ENCODE measurements around the gene RANBP3. TPM values are rescaled to one million over a fixed set of nuclear protein-coding genes. Genes with fewer than 3 reads are reported as not detected.
A peak's percentile ranks its signal among the peaks of the same experiment; 100 is the strongest.

RANBP3 gene
- total and polyA plus RNA-seq, 12 donors = 55.0 to 179 (median 81.1) TPM

DNA sequence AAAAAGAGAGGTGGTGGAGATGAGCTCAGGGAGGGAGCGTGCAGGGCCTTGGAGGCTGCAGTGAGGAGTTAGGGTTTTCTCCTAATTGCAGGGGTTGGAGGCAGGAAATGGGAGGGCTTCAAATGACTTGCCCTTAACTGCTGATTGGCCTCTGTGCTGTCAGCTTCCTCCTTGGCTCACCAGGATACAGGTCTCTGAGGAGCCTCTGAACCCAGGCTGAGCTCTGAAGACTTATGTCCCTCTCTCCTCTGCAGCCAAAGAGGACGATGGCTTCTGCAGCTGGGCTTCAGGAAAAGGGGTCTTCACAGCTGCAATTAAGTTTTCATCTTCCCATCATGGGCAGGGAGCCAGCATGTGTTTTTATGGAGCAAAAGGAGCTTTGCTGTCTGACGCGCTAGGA, 6.7 kb upstream of the RANBP3 start:
- Histone ChIP-seq H3K27ac (peak overlapping the region in 2 of 5 donors; percentile 78 to 83), H3K4me3 (no peak overlapping the region), H3K4me1 (replicated peaks in 1 of 2) (peaks cover 0 to 10% of the 10 kb centered on the region in 2 donors), H3K36me3 (replicated peaks in 1 of 2) (no peaks in the 10 kb centered on the region), H3K27me3 (no peaks in the 10 kb centered on the region), H3K9me3 (replicated peaks in 1 of 3) (no peaks in the 10 kb centered on the region)
- TF ChIP-seq, protein P1, sequence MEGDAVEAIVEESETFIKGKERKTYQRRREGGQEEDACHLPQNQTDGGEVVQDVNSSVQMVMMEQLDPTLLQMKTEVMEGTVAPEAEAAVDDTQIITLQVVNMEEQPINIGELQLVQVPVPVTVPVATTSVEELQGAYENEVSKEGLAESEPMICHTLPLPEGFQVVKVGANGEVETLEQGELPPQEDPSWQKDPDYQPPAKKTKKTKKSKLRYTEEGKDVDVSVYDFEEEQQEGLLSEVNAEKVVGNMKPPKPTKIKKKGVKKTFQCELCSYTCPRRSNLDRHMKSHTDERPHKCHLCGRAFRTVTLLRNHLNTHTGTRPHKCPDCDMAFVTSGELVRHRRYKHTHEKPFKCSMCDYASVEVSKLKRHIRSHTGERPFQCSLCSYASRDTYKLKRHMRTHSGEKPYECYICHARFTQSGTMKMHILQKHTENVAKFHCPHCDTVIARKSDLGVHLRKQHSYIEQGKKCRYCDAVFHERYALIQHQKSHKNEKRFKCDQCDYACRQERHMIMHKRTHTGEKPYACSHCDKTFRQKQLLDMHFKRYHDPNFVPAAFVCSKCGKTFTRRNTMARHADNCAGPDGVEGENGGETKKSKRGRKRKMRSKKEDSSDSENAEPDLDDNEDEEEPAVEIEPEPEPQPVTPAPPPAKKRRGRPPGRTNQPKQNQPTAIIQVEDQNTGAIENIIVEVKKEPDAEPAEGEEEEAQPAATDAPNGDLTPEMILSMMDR (IDR thresholded peaks at IDR 0.05) = no peak
- no peak for TF ChIP-seq POLR2A (IDR thresholded peaks at IDR 0.05)
- DNase-seq = no peak
- 69 to 81% (median 78%) methylated on average over 4 of the region's 4 CpGs for WGBS, 4 donors
- intact Hi-C loops (cut with DNase I) = no loop called here

DNA sequence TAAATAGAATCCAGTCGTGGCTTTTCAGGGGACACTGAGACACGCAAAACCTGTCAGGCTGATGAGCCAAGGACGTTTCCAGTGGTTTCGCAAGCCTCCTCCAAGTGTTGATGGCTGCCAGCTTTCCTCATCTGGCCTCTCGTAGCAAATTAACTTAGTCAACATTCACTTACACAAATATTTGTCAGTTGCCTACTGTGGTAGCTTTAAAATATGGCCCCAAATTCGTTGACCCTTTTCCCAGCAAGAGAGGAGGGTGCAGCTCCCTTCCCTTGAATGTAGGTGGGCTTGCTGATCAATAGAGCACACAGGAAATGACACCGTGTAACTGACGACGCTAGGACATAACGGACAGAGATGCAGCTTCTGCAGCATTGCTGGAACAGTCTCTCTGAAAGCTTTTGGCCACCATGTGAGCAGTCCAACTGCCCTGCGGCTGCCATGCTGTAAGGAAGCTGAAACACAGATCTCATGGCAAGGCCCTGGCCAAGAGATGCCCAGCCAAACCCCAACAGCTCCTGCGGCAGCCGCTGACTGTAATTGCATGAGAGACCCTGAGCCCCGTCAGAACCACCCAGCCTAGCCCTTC, 5.5 kb upstream of the RANBP3 start:
- TF ChIP-seq, protein P1 (IDR thresholded peaks at IDR 0.05) = no peak
- TF ChIP-seq POLR2A (IDR thresholded peaks at IDR 0.05) = no peak
- H3K27me3 ChIP-seq = no peaks in the 10 kb centered on the region
- intact Hi-C loops (cut with DNase I) = no loop called here
- no peaks in the 10 kb centered on the region for H3K36me3 ChIP-seq (replicated peaks in 1 of 2)
- WGBS, 4 donors = 56 to 67% (median 62%) methylated on average over 12 to 14 of the region's 14 CpGs
- DNase-seq = peak in 1 of 7 donors; percentile 51
- H3K9me3 ChIP-seq (replicated peaks in 1 of 3) = no peaks in the 10 kb centered on the region
- H3K27ac ChIP-seq = no peak overlapping the region
- H3K4me1 ChIP-seq (replicated peaks in 1 of 2) = peaks cover 0 to 16% of the 10 kb centered on the region in 2 donors
- no peak overlapping the region for H3K4me3 ChIP-seq

DNA sequence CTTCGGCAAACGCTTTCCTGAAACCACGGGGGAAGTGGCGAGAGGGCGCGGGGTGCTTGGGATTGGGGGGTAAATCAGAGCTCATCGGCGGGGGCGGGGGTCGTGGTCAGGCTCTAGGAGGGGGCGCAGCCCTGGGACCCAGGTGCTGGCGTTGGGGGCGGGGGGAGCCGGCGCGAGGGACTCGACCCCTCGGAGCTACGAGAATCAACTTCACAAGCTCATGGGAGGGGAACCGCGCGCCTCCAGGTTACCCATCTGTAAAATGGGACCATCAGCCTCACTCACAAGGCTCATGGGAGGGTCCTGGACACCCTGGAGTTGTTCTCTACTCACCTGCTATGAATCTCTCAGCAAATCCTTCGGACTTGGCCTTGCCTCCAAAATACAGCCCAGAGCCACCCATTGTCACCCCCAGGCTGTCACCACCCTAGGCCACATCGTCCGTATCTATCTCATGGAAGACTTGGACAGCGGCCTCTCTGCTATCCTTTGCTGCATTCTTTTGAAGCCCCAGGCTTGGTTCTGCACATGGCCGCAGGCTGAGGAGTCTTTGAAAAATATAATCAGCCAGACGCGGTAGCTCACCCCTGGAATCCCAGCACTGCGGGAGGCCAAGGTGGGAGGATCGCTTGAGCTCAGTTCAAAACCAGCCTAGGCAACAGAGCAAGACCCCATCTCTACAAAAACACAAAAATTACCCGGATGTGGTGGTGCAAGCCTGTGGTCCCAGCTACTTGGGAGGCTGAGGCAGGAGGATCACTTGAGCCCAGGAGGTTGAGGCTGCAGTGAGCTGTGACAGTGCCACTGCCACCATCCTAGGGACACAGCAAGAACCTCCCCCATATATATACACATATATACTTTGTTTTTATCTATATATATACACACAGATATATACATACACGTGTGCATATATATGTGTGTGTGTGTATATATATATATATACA, 939 bp upstream of the RANBP3 start:
- Histone ChIP-seq H3K4me3 (peak overlapping the region in 3 of 4 donors; percentile 19 to 97 (median 73)), H3K27ac (peak overlapping the region in 4 of 5 donors; percentile 77 to 91 (median 84)), H3K36me3 (replicated peaks in 1 of 2) (peaks cover 0 to under 1% of the 10 kb centered on the region in 2 donors), H3K9me3 (replicated peaks in 1 of 3) (no peaks in the 10 kb centered on the region), H3K4me1 (replicated peaks in 1 of 2) (peaks cover 10 to 39% of the 10 kb centered on the region in 2 donors), H3K27me3 (no peaks in the 10 kb centered on the region)
- intact Hi-C loops (cut with DNase I) = no loop called here
- peak in 1 of 7 donors; percentile 65 for DNase-seq
- 43 to 79% (median 55%) methylated on average over 13 to 33 of the region's 33 CpGs for WGBS, 4 donors
- TF ChIP-seq, protein P1 (IDR thresholded peaks at IDR 0.05) = no peak
- no peak for TF ChIP-seq POLR2A (IDR thresholded peaks at IDR 0.05)

DNA sequence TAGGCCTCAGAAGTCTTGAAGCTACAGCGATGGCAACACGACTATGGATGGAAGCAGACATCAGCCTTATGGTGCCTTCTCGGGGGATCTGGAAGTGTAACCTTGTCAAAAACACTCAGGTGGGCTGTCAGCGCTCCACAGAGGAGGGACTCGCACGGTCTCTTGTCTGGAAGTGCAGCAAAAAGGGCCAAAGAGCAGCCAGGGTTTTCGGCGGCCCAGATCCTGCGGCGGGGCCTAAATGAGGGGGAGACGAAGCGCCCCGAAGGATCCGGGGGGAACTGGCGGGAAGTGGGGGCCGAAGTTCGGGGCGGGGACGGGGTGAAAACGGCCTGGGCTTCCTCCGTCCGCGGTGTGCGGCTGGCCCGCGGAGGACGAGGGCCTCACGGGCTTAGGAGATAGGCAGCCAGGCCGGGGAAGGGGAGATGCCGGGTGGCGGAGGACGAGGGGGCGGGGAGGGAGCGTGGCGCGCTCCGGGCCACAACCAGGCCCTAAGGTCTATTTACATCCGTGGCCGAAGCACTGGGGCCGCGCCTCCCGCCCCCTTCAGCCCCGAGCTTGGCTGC, 637 bp downstream of the RANBP3 start:
- WGBS, 4 donors = 0 to 1% (median 0%) methylated on average over 10 to 43 of the region's 43 CpGs
- no peak for TF ChIP-seq POLR2A (IDR thresholded peaks at IDR 0.05)
- TF ChIP-seq, protein P1 (IDR thresholded peaks at IDR 0.05) = no peak
- no peaks in the 10 kb centered on the region for H3K27me3 ChIP-seq
- DNase-seq = peak in 1 of 7 donors; percentile 52
- peak overlapping the region; percentile 49 to 97 (median 74) for H3K4me3 ChIP-seq
- H3K36me3 ChIP-seq (replicated peaks in 1 of 2) = peaks cover 0 to 7% of the 10 kb centered on the region in 2 donors
- H3K4me1 ChIP-seq (replicated peaks in 1 of 2) = peaks cover 10 to 43% of the 10 kb centered on the region in 2 donors
- intact Hi-C loops (cut with DNase I) = no loop called here
- peak overlapping the region; percentile 42 to 91 (median 79) for H3K27ac ChIP-seq
- H3K9me3 ChIP-seq (replicated peaks in 1 of 3) = no peaks in the 10 kb centered on the region

Data from adrenal gland (tissue), 12 donors.